IMR-90 (cell line): ENCODE measurements around the gene ALS2CL. TPM values are rescaled to one million over a fixed set of nuclear protein-coding genes. Genes with fewer than 3 reads are reported as not detected.

Source experiments
- ATAC-seq: fragments of 200-7000 bp; cut with Tn5 transposase; 2 replicates; pipeline ENCODE4 v1.9.1; 2020; ENCODE audit warnings: low read depth, mild to moderate bottlenecking, moderate library complexity
- BruUV-seq: library from RNA; stranded (reverse); fragments of 400-500 nt; replicated peaks from 2 replicates; lab custom pipeline; 2021; lab: Mats Ljungman, UMichigan
- CTCF ChIA-PET: fragments of 300-600 bp; formaldehyde crosslinking; extraction: SDS; loops from one replicate; lab custom pipeline; 2021; ENCODE audit warnings: antibody characterized with exemption; lab: Yijun Ruan, JAX
- POLR2A ChIA-PET: fragments of 300-600 bp; sonication (Branson Sonifier 250); formaldehyde crosslinking; loops from one replicate; lab custom pipeline; 2022; ENCODE audit warnings: antibody characterized with exemption; ENCODE audit not compliant: unreplicated experiment; lab: Charles Lee
- DNase-seq: peaks from one replicate; pipeline ENCODE4 v3.0.0; 2013
- H2AFZ ChIP-seq: replicated peaks from 2 replicates; pipeline ENCODE3; 2013; ENCODE audit warnings: low read length, mild to moderate bottlenecking; ENCODE audit not compliant: poor library complexity
- H2AK5ac ChIP-seq: 2 replicates; pipeline ENCODE4 v1.6.1; 2013; ENCODE audit warnings: low read depth, low read length, inconsistent platforms
- H2AK9ac ChIP-seq: replicated peaks from 2 replicates; pipeline ENCODE3; 2013; ENCODE audit warnings: mild to moderate bottlenecking, low read depth, low read length, moderate library complexity; ENCODE audit not compliant: poor library complexity
- H2BK120ac ChIP-seq: 2 replicates; pipeline ENCODE4 v1.6.1; 2013; ENCODE audit warnings: low read depth, low read length, inconsistent platforms
- H2BK15ac ChIP-seq: 3 replicates; pipeline ENCODE4 v1.6.1; 2013; ENCODE audit warnings: low read depth, low read length, inconsistent platforms
- H2BK20ac ChIP-seq: 2 replicates; pipeline ENCODE4 v1.6.1; 2013; ENCODE audit warnings: low read depth, mild to moderate bottlenecking, inconsistent platforms, low read length, moderate library complexity
- H2BK5ac ChIP-seq: 2 replicates; pipeline ENCODE4 v1.6.1; 2013; ENCODE audit warnings: mild to moderate bottlenecking, low read depth, low read length, inconsistent platforms; ENCODE audit not compliant: poor library complexity, severe bottlenecking
- H3K14ac ChIP-seq: replicated peaks from 2 replicates; pipeline ENCODE4 v1.6.1; 2013; ENCODE audit warnings: low read depth, low read length, inconsistent platforms
- H3K18ac ChIP-seq: 2 replicates; pipeline ENCODE4 v1.6.1; 2013; ENCODE audit warnings: low read depth, low read length, control low read depth
- H3K23ac ChIP-seq: 2 replicates; pipeline ENCODE4 v1.6.1; 2013; ENCODE audit warnings: low read depth, low read length, inconsistent platforms
- H3K27ac ChIP-seq: 2 replicates; pipeline ENCODE4 v1.5.1; 2013; ENCODE audit warnings: mild to moderate bottlenecking, control low read depth, low read length; ENCODE audit not compliant: insufficient read depth
- H3K27me3 ChIP-seq: 2 replicates; pipeline ENCODE4 v1.6.1; 2013; ENCODE audit warnings: low read length; ENCODE audit not compliant: control insufficient read depth, insufficient read depth
- H3K36me3 ChIP-seq: 2 replicates; pipeline ENCODE4 v1.6.1; 2013; ENCODE audit warnings: low read length, mixed read lengths; ENCODE audit not compliant: control insufficient read depth, insufficient read depth
- H3K4ac ChIP-seq: 2 replicates; pipeline ENCODE4 v1.6.1; 2013; ENCODE audit warnings: low read depth, low read length, inconsistent platforms
- H3K4me1 ChIP-seq: 2 replicates; pipeline ENCODE4 v1.6.1; 2013; ENCODE audit warnings: low read length, mixed read lengths; ENCODE audit not compliant: control insufficient read depth, insufficient read depth
- H3K4me2 ChIP-seq: 2 replicates; pipeline ENCODE4 v1.6.1; 2013; ENCODE audit warnings: low read depth, mild to moderate bottlenecking, control low read depth, low read length, moderate library complexity
- H3K4me3 ChIP-seq: 2 replicates; pipeline ENCODE4 v1.5.1; 2013; ENCODE audit warnings: low read depth, mild to moderate bottlenecking, control low read depth, low read length, moderate library complexity; ENCODE audit not compliant: insufficient read depth
- H3K56ac ChIP-seq: 2 replicates; pipeline ENCODE4 v1.6.1; 2013; ENCODE audit warnings: low read length, inconsistent platforms; ENCODE audit not compliant: insufficient read depth; ENCODE audit errors: extremely low read depth
- H3K79me1 ChIP-seq, 2 experiments: 2 replicates each; pipeline ENCODE4 v1.6.1; 2013; ENCODE audit warnings: low read length in 2 of 2, inconsistent platforms in 1 of 2, low read depth in 1 of 2
- H3K9ac ChIP-seq: 2 replicates; pipeline ENCODE4 v1.6.1; 2013; ENCODE audit warnings: low read depth, low read length, control low read depth
- H3K9me1 ChIP-seq: 2 replicates; pipeline ENCODE4 v1.6.1; 2013; ENCODE audit warnings: low read length, inconsistent platforms; ENCODE audit not compliant: insufficient read depth
- H3K9me3 ChIP-seq: 2 replicates; pipeline ENCODE4 v1.6.1; 2013; ENCODE audit warnings: low read length; ENCODE audit not compliant: control insufficient read depth, insufficient read depth
- H4K20me1 ChIP-seq: 2 replicates; pipeline ENCODE4 v1.6.1; 2013; ENCODE audit warnings: low read length, inconsistent platforms; ENCODE audit not compliant: insufficient read depth
- H4K5ac ChIP-seq: 2 replicates; pipeline ENCODE4 v1.6.1; 2013; ENCODE audit warnings: mild to moderate bottlenecking, low read depth, low read length, control low read depth
- H4K8ac ChIP-seq, 2 experiments: 2 replicates each; pipeline ENCODE4 v1.6.1; 2013; ENCODE audit warnings: low read depth in 2 of 2, low read length in 2 of 2, control low read depth in 1 of 2, inconsistent platforms in 1 of 2
- H4K91ac ChIP-seq: 2 replicates; pipeline ENCODE4 v1.6.1; 2013; ENCODE audit warnings: low read depth, low read length, inconsistent platforms; ENCODE audit not compliant: insufficient read depth
- BHLHE40 ChIP-seq: fragments of 150-350 bp; IDR thresholded peaks from 2 replicates; pipeline ENCODE4 v1.6.1; 2016; ENCODE audit warnings: mild to moderate bottlenecking, low read depth, low read length
- CEBPB ChIP-seq: IDR thresholded peaks from 2 replicates; pipeline ENCODE4 v1.6.1; 2012; ENCODE audit warnings: low read depth, low read length, improper control_type of control experiment
- CHD1 ChIP-seq: IDR thresholded peaks from 2 replicates; pipeline ENCODE4 v1.6.1; 2012; ENCODE audit warnings: low read depth, low read length, improper control_type of control experiment
- ELK1 ChIP-seq: fragments of 150-350 bp; IDR thresholded peaks from 2 replicates; pipeline ENCODE4 v1.6.1; 2016; ENCODE audit warnings: low read depth, mild to moderate bottlenecking, low read length, moderate library complexity, borderline replicate concordance
- FOS ChIP-seq: fragments of 150-350 bp; IDR thresholded peaks from 2 replicates; pipeline ENCODE4 v1.6.1; 2016; ENCODE audit warnings: low read depth, low read length
- MAFK ChIP-seq: IDR thresholded peaks from 2 replicates; pipeline ENCODE4 v1.6.1; 2012; ENCODE audit warnings: low read depth, low read length, improper control_type of control experiment
- MAZ ChIP-seq: IDR thresholded peaks from 2 replicates; pipeline ENCODE4 v1.6.1; 2012; ENCODE audit warnings: low read depth, mild to moderate bottlenecking, low read length, improper control_type of control experiment, moderate library complexity, borderline replicate concordance
- MXI1 ChIP-seq: IDR thresholded peaks from 2 replicates; pipeline ENCODE4 v1.6.1; 2012; ENCODE audit warnings: low read depth, mild to moderate bottlenecking, low read length, moderate library complexity, borderline replicate concordance
- NFE2L2 ChIP-seq: fragments of 150-350 bp; IDR thresholded peaks from 2 replicates; pipeline ENCODE4 v1.6.1; 2016; ENCODE audit warnings: low read depth, mild to moderate bottlenecking, low read length
- RAD21 ChIP-seq: IDR thresholded peaks from 2 replicates; pipeline ENCODE4 v1.6.1; 2012; ENCODE audit warnings: low read length, improper control_type of control experiment
- RCOR1 ChIP-seq: IDR thresholded peaks from 2 replicates; pipeline ENCODE4 v1.6.1; 2012; ENCODE audit warnings: mild to moderate bottlenecking, low read length, improper control_type of control experiment; ENCODE audit not compliant: insufficient replicate concordance
- RFX5 ChIP-seq: IDR thresholded peaks from 2 replicates; pipeline ENCODE4 v1.8.0; 2012; ENCODE audit warnings: low read depth, mild to moderate bottlenecking, low read length, moderate library complexity
- SMC3 ChIP-seq: fragments of 150-350 bp; IDR thresholded peaks from 2 replicates; pipeline ENCODE4 v1.6.1; 2016; ENCODE audit warnings: low read depth, mild to moderate bottlenecking, antibody characterized with exemption, low read length, moderate library complexity
- USF2 ChIP-seq: fragments of 150-350 bp; IDR thresholded peaks from 2 replicates; pipeline ENCODE4 v1.6.1; 2017; ENCODE audit warnings: mild to moderate bottlenecking, antibody characterized with exemption, low read length, low read depth
- WGBS, 2 experiments: methylation state at CpG; one replicate each; pipeline versions ENCODE4 v1.1.5 to v1.1.7; 2013; ENCODE audit warnings: missing lambda C conversion rate in 2 of 2; ENCODE audit not compliant: insufficient read length in 1 of 2; ENCODE audit errors: extremely low coverage in 2 of 2; 5-methylcytosine and 5-hydroxymethylcytosine counted together
- dilution Hi-C: fragments of 300-500 bp; cut with HindIII; formaldehyde crosslinking; loops from one replicate; pipeline ENCODE4 v1.14.3; 2018; ENCODE audit warnings: low sequenced_read_pairs; ENCODE audit not compliant: unreplicated experiment
- in situ Hi-C: fragments of 300-500 bp; cut with MboI; formaldehyde crosslinking; loops from 3 replicates; pipeline ENCODE4 v1.14.3; 2019; ENCODE audit warnings: low sequenced_read_pairs, inconsistent platforms, mixed read lengths
- intact Hi-C: fragments of 100-400 bp; cut with micrococcal nuclease; formaldehyde crosslinking; loops from 2 replicates; pipeline ENCODE4 v1.10.0; 2022
- polyA plus RNA-seq, 3 experiments: library from polyadenylated mRNA; depleted of rRNA; stranded (reverse); fragments of >200 nt; gene quantifications; 2 replicates each; pipeline ENCODE4 v1.2.3, GENCODE V29; 2012; ENCODE audit warnings: low replicate concordance in 1 of 3
- total RNA-seq: library from RNA; depleted of rRNA; stranded (reverse); fragments of >200 nt; gene quantifications from 2 replicates; pipeline ENCODE4 v1.2.3, GENCODE V29; 2012

The ALS2CL gene
- total and polyA plus RNA-seq, 2 of the 4 experiments (the other 2 are of a cell fraction), result 2.2 to 4.8 TPM

- no peaks in the 10 kb centered on the region; the same call in 1 of the 2 replicates for H3K9me1 ChIP-seq
- ATAC-seq, result no peak
- no peak overlapping the region for H2AK9ac ChIP-seq
- no peak for DNase-seq
- dilution Hi-C loops, result no loop called here
- no peaks in the 10 kb centered on the region for H3K9me3 ChIP-seq
- H3K4me2 ChIP-seq, result no peak overlapping the region
- no peak overlapping the region for H3K23ac ChIP-seq
- H3K14ac ChIP-seq, result no peak overlapping the region
- H4K5ac ChIP-seq, result no peak overlapping the region
- peak overlapping the region; percentile 43 for H2AFZ ChIP-seq
- H2BK5ac ChIP-seq, result no peak overlapping the region
- H3K9ac ChIP-seq, result no peak overlapping the region
- H3K36me3 ChIP-seq, result no peaks in the 10 kb centered on the region
- no peak overlapping the region for H4K91ac ChIP-seq
- no peak overlapping the region for H3K27ac ChIP-seq
- in situ Hi-C loops, result loop anchor here (25.0 kb wide), 1 partner anchor 655 kb away; no protein-coding TSS in a partner anchor
- H3K4me3 ChIP-seq, result no peak overlapping the region
- no peak overlapping the region for H3K4ac ChIP-seq
- peaks cover 3% of the 10 kb centered on the region; the same call in 1 of the 2 replicates for H3K4me1 ChIP-seq
- H3K79me1 ChIP-seq, result no peaks in the 10 kb centered on the region
- BruUV-seq, result no TSS peak
- intact Hi-C loops, result no loop called here
- no peak overlapping the region for H2BK15ac ChIP-seq
- no peak overlapping the region for H3K18ac ChIP-seq
- POLR2A ChIA-PET, result no interaction called here
- H4K20me1 ChIP-seq, result peaks cover 3% of the 10 kb centered on the region; the same call in 1 of the 2 replicates
- CTCF ChIA-PET, result interaction anchor here (1.9 kb wide), 1 partner anchor 188 kb away, joined by 6 read pairs; no protein-coding TSS in a partner anchor
- no peak overlapping the region for H2AK5ac ChIP-seq
- no peak overlapping the region for H2BK20ac ChIP-seq
- no peak overlapping the region for H2BK120ac ChIP-seq
- no peak overlapping the region for H4K8ac ChIP-seq
- H3K27me3 ChIP-seq, result peaks cover 25% of the 10 kb centered on the region
- H3K56ac ChIP-seq, result no peak overlapping the region
- 49% methylated on average over 8 of the region's 13 CpGs; no CpG with 5 or more reads in 1 of the 2 experiments for WGBS, 2 experiments
- no peak for TF ChIP-seq CEBPB
- no peak for TF ChIP-seq RAD21
- TF ChIP-seq MXI1, result no peak
- no peak for TF ChIP-seq FOS
- TF ChIP-seq MAZ, result no peak
- no peak for TF ChIP-seq CHD1
- no peak for TF ChIP-seq ELK1
- TF ChIP-seq RFX5, result no peak
- TF ChIP-seq USF2, result no peak
- no peak for TF ChIP-seq BHLHE40
- no peak for TF ChIP-seq MAFK
- TF ChIP-seq RCOR1, result no peak
- no peak for TF ChIP-seq SMC3
- TF ChIP-seq NFE2L2, result no peak
Observed at GRCh38 chr3:46706771-46707582, 13.5 kb upstream of the ALS2CL start.
